ENCODE measurements around the gene NUCB1. TPM values are rescaled to one million over a fixed set of nuclear protein-coding genes. Genes with fewer than 3 reads are reported as not detected.
"Not testable (repeated sequence)": the region's sequence is repeated elsewhere in the genome, so short reads cannot be mapped to it uniquely, and the experiment has no call there.

The NUCB1 gene
- total RNA-seq, 1 donor from 2014 or later = 164 TPM

GRCh38 chr19:48877855-48878195 lies 22.3 kb upstream of the NUCB1 start:
- no peak for FAIRE-seq
- Mint-ChIP-seq H3K9me3 (ENCODE audit: unreplicated experiment) (peaks cover 5% of the 10 kb centered on the region), H3K27ac (ENCODE audit: unreplicated experiment) (no peak overlapping the region), H3K4me1 (ENCODE audit: low read depth, unreplicated experiment) (peaks cover 28% of the 10 kb centered on the region), H3K27me3 (ENCODE audit: low read depth, unreplicated experiment) (no peaks in the 10 kb centered on the region), H3K36me3 (ENCODE audit: low read depth, unreplicated experiment) (peaks cover 32% of the 10 kb centered on the region), H3K4me3 (ENCODE audit: unreplicated experiment) (no peak overlapping the region)
- H3K27me3 ChIP-seq (ENCODE audit: insufficient read depth, low read length) = no peaks in the 10 kb centered on the region
- no peak for DNase-seq (ENCODE audit: low read depth)
- peaks cover 23% of the 10 kb centered on the region for H3K4me1 ChIP-seq (ENCODE audit: insufficient read depth, low read length)
- no peaks in the 10 kb centered on the region for H3K9me3 ChIP-seq (ENCODE audit: insufficient read depth, low read depth, low read length)
- peaks cover 59% of the 10 kb centered on the region for H4K20me1 ChIP-seq (ENCODE audit: insufficient read depth, low read length)
- no peak for TF ChIP-seq CTCF (IDR thresholded peaks at IDR 0.05; ENCODE audit: insufficient read depth, low read depth, low read length)
- H3K4me3 ChIP-seq (ENCODE audit: insufficient read depth, low read depth, low read length) = no peak overlapping the region
- no peak overlapping the region for H3K4me2 ChIP-seq (ENCODE audit: low read length)
- H3K27ac ChIP-seq (ENCODE audit: low read depth, low read length) = peak overlapping the region; percentile 18
- no peak overlapping the region for H2AFZ ChIP-seq (ENCODE audit: low read depth, low read length)
- H3K36me3 ChIP-seq (ENCODE audit: insufficient read depth, low read length) = peaks cover 35% of the 10 kb centered on the region
- no peak overlapping the region for H3K9ac ChIP-seq (ENCODE audit: low read length)
- peaks cover 46% of the 10 kb centered on the region for H3K79me2 ChIP-seq (ENCODE audit: insufficient read depth, low read length)

- Histone ChIP-seq H3K4me1 (ENCODE audit: insufficient read depth, low read length) (peaks cover 21% of the 10 kb centered on the region), H2AFZ (ENCODE audit: low read depth, low read length) (no peak overlapping the region), H3K27ac (ENCODE audit: low read depth, low read length) (peak overlapping the region; percentile 18), H4K20me1 (ENCODE audit: insufficient read depth, low read length) (peaks cover 53% of the 10 kb centered on the region), H3K9me3 (ENCODE audit: insufficient read depth, low read depth, low read length) (no peaks in the 10 kb centered on the region), H3K36me3 (ENCODE audit: insufficient read depth, low read length) (peaks cover 32% of the 10 kb centered on the region), H3K4me2 (ENCODE audit: low read length) (no peak overlapping the region), H3K27me3 (ENCODE audit: insufficient read depth, low read length) (no peaks in the 10 kb centered on the region), H3K79me2 (ENCODE audit: insufficient read depth, low read length) (peaks cover 40% of the 10 kb centered on the region), H3K4me3 (ENCODE audit: insufficient read depth, low read depth, low read length) (no peak overlapping the region), H3K9ac (ENCODE audit: low read length) (no peak overlapping the region)
- H3K4me1 Mint-ChIP-seq (ENCODE audit: low read depth, unreplicated experiment) = peaks cover 27% of the 10 kb centered on the region
- peak; percentile 44 for DNase-seq (ENCODE audit: low read depth)
- peaks cover 8% of the 10 kb centered on the region for H3K9me3 Mint-ChIP-seq (ENCODE audit: unreplicated experiment)
- no peak overlapping the region for H3K27ac Mint-ChIP-seq (ENCODE audit: unreplicated experiment)
- H3K36me3 Mint-ChIP-seq (ENCODE audit: low read depth, unreplicated experiment) = peaks cover 30% of the 10 kb centered on the region
- no peak for FAIRE-seq
- no peak overlapping the region for H3K4me3 Mint-ChIP-seq (ENCODE audit: unreplicated experiment)
- H3K27me3 Mint-ChIP-seq (ENCODE audit: low read depth, unreplicated experiment) = no peaks in the 10 kb centered on the region
- TF ChIP-seq CTCF (IDR thresholded peaks at IDR 0.05; ENCODE audit: insufficient read depth, low read depth, low read length) (no peak), EZH2 (IDR thresholded peaks at IDR 0.05; ENCODE audit: insufficient read depth, low read length) (no peak)
These were observed 21.7 kb upstream of the NUCB1 start for GRCh38 chr19:48878196-48879024.

GRCh38 chr19:48879025-48879637 lies 21.0 kb upstream of the NUCB1 start:
- DNase-seq (ENCODE audit: low read depth) (no peak), FAIRE-seq (no peak)
- Histone ChIP-seq H3K4me3 (ENCODE audit: insufficient read depth, low read depth, low read length) (no peak overlapping the region), H3K4me1 (ENCODE audit: insufficient read depth, low read length) (peaks cover 14% of the 10 kb centered on the region), H3K27me3 (ENCODE audit: insufficient read depth, low read length) (no peaks in the 10 kb centered on the region), H3K9me3 (ENCODE audit: insufficient read depth, low read depth, low read length) (no peaks in the 10 kb centered on the region), H3K36me3 (ENCODE audit: insufficient read depth, low read length) (peaks cover 25% of the 10 kb centered on the region), H3K79me2 (ENCODE audit: insufficient read depth, low read length) (peaks cover 33% of the 10 kb centered on the region), H2AFZ (ENCODE audit: low read depth, low read length) (no peak overlapping the region), H3K27ac (ENCODE audit: low read depth, low read length) (no peak overlapping the region), H3K4me2 (ENCODE audit: low read length) (no peak overlapping the region), H4K20me1 (ENCODE audit: insufficient read depth, low read length) (peaks cover 46% of the 10 kb centered on the region), H3K9ac (ENCODE audit: low read length) (no peak overlapping the region)
- TF ChIP-seq EZH2 (IDR thresholded peaks at IDR 0.05; ENCODE audit: insufficient read depth, low read length) = no peak
- TF ChIP-seq CTCF (IDR thresholded peaks at IDR 0.05; ENCODE audit: insufficient read depth, low read depth, low read length) = no peak
- no peak overlapping the region for H3K27ac Mint-ChIP-seq (ENCODE audit: unreplicated experiment)
- peaks cover 8% of the 10 kb centered on the region for H3K9me3 Mint-ChIP-seq (ENCODE audit: unreplicated experiment)
- peaks cover 20% of the 10 kb centered on the region for H3K4me1 Mint-ChIP-seq (ENCODE audit: low read depth, unreplicated experiment)
- H3K27me3 Mint-ChIP-seq (ENCODE audit: low read depth, unreplicated experiment) = no peaks in the 10 kb centered on the region
- H3K4me3 Mint-ChIP-seq (ENCODE audit: unreplicated experiment) = no peak overlapping the region
- peaks cover 26% of the 10 kb centered on the region for H3K36me3 Mint-ChIP-seq (ENCODE audit: low read depth, unreplicated experiment)

DNA sequence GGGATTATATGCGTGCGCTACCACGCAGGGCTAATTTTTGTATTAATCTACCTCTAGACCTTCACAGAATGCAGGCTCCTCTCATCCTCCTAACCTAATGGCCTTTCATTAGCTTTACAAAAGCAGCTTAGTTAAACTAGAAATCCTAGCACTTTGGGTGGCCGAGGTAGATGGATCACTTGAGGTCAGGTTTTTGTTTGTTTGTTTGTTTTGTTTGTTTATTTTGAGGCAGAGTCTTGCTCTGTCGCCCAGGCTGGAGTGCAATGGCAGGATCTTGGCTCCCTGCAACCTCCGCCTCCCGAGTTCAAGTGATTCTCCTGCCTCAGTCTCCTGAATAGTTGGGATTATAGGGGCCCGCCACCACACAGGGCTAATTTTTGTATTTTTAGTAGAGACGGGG lies 20.4 kb upstream of the NUCB1 start:
- H3K27me3 Mint-ChIP-seq (ENCODE audit: low read depth, unreplicated experiment); H3K27me3 ChIP-seq (ENCODE audit: insufficient read depth, low read length); H3K27ac ChIP-seq (ENCODE audit: low read depth, low read length); H3K9ac ChIP-seq (ENCODE audit: low read length); DNase-seq (ENCODE audit: low read depth); H3K9me3 Mint-ChIP-seq (ENCODE audit: unreplicated experiment); H3K27ac Mint-ChIP-seq (ENCODE audit: unreplicated experiment); H2AFZ ChIP-seq (ENCODE audit: low read depth, low read length); FAIRE-seq; H3K4me3 ChIP-seq (ENCODE audit: insufficient read depth, low read depth, low read length); H3K9me3 ChIP-seq (ENCODE audit: insufficient read depth, low read depth, low read length); H3K4me3 Mint-ChIP-seq (ENCODE audit: unreplicated experiment); H3K4me2 ChIP-seq (ENCODE audit: low read length): not testable (repeated sequence)
- Histone ChIP-seq H4K20me1 (ENCODE audit: insufficient read depth, low read length) (peaks cover 40% of the 10 kb centered on the region), H3K36me3 (ENCODE audit: insufficient read depth, low read length) (peaks cover 20% of the 10 kb centered on the region), H3K79me2 (ENCODE audit: insufficient read depth, low read length) (peaks cover 27% of the 10 kb centered on the region), H3K4me1 (ENCODE audit: insufficient read depth, low read length) (peaks cover 13% of the 10 kb centered on the region)
- peaks cover 14% of the 10 kb centered on the region for H3K4me1 Mint-ChIP-seq (ENCODE audit: low read depth, unreplicated experiment)
- peaks cover 22% of the 10 kb centered on the region for H3K36me3 Mint-ChIP-seq (ENCODE audit: low read depth, unreplicated experiment)
